Measurements from ENCODE around the gene TAS2R41.

TAS2R41 gene

GRCh38 chr7:143493751-143494150, 16.1 kb downstream of the TAS2R41 start:
- DNase-seq (ENCODE audit: low spot score): no peak

- DNase-seq (ENCODE audit: low spot score): no peak
Measured at GRCh38 chr7:143494622-143495021, 16.9 kb downstream of the TAS2R41 start.

- DNase-seq (ENCODE audit: low spot score): no peak
Measured at GRCh38 chr7:143495851-143496250, 18.2 kb downstream of the TAS2R41 start.

- DNase-seq (ENCODE audit: low spot score): no peak
Measured at GRCh38 chr7:143496263-143496662, 18.6 kb downstream of the TAS2R41 start.

GRCh38 chr7:143497008-143497795, 19.5 kb downstream of the TAS2R41 start:
- DNase-seq (ENCODE audit: low spot score): no peak

GRCh38 chr7:143499246-143499645, 21.6 kb downstream of the TAS2R41 start:
- peak; percentile 97 for DNase-seq (ENCODE audit: low spot score)

- peak; percentile 65 for DNase-seq (ENCODE audit: low spot score)
Measured at GRCh38 chr7:143499743-143500348, 22.2 kb downstream of the TAS2R41 start.

GRCh38 chr7:143503261-143503660, 25.6 kb downstream of the TAS2R41 start:
- DNase-seq (ENCODE audit: low spot score): no peak

GRCh38 chr7:143504215-143504936, 26.7 kb downstream of the TAS2R41 start:
- DNase-seq (ENCODE audit: low spot score): no peak

GRCh38 chr7:143504937-143505297, 27.2 kb downstream of the TAS2R41 start:
- DNase-seq (ENCODE audit: low spot score): no peak

GRCh38 chr7:143505838-143506237, 28.2 kb downstream of the TAS2R41 start:
- no peak for DNase-seq (ENCODE audit: low spot score)

- DNase-seq (ENCODE audit: low spot score): no peak
Measured at GRCh38 chr7:143507094-143507518, 29.4 kb downstream of the TAS2R41 start.

GRCh38 chr7:143507534-143508055, 29.9 kb downstream of the TAS2R41 start:
- DNase-seq (ENCODE audit: low spot score): no peak

GRCh38 chr7:143510854-143511592, 33.4 kb downstream of the TAS2R41 start:
- DNase-seq (ENCODE audit: low spot score): no peak

GRCh38 chr7:143511593-143512047, 33.9 kb downstream of the TAS2R41 start:
- no peak for DNase-seq (ENCODE audit: low spot score)

GRCh38 chr7:143512488-143513340, 35.0 kb downstream of the TAS2R41 start:
- DNase-seq (ENCODE audit: low spot score): no peak

- DNase-seq (ENCODE audit: low spot score): no peak
Measured at GRCh38 chr7:143514487-143514886, 36.8 kb downstream of the TAS2R41 start.

- no peak for DNase-seq (ENCODE audit: low spot score)
Measured at GRCh38 chr7:143514995-143515735, 37.5 kb downstream of the TAS2R41 start.

GRCh38 chr7:143516981-143517380, 39.3 kb downstream of the TAS2R41 start:
- no peak for DNase-seq (ENCODE audit: low spot score)

GRCh38 chr7:143518521-143518920, 40.8 kb downstream of the TAS2R41 start:
- DNase-seq (ENCODE audit: low spot score): no peak

Measured in kidney capillary endothelial cell (primary cell).